CD4-positive, alpha-beta T cell treated with Interleukin-12 subunit alpha and Interleukin-12 subunit beta, for 1 hour (primary cell): ENCODE measurements around the gene SFXN4.
"Not testable (repeated sequence)": the region's sequence is repeated elsewhere in the genome, so short reads cannot be mapped to it uniquely, and the experiment has no call there.

Source experiments
- DNase-seq: peaks from one replicate; pipeline ENCODE4 v3.0.0-alpha.2; 2020

The SFXN4 gene

GRCh38 chr10:119105155-119105554 lies 60.4 kb downstream of the SFXN4 start:
- no peak for DNase-seq

- no peak for DNase-seq
These were observed 60.9 kb downstream of the SFXN4 start for GRCh38 chr10:119104654-119105015.

- DNase-seq: peak; percentile 81
These were observed 61.4 kb downstream of the SFXN4 start, which contains the start of gene DENND10 for GRCh38 chr10:119103903-119104653. TSS of gene DENND10 (plus strand) at chr10:119104113. CDS start at chr10:119104143, 30 bp downstream.

- no peak for DNase-seq
These were observed 62.1 kb downstream of the SFXN4 start for GRCh38 chr10:119103241-119103902.

GRCh38 chr10:119101366-119102098 lies 64.0 kb downstream of the SFXN4 start:
- DNase-seq: no peak

- no peak for DNase-seq
These were observed 64.9 kb downstream of the SFXN4 start for GRCh38 chr10:119100434-119101238.

GRCh38 chr10:119098576-119098975 lies 66.9 kb downstream of the SFXN4 start:
- DNase-seq: no peak

GRCh38 chr10:119096641-119097415 lies 68.7 kb downstream of the SFXN4 start:
- not testable (repeated sequence) for DNase-seq

- peak; percentile 35 for DNase-seq
These were observed 69.9 kb downstream of the SFXN4 start for GRCh38 chr10:119095640-119096039.

GRCh38 chr10:119090968-119091367 lies 74.5 kb downstream of the SFXN4 start:
- peak; percentile 83 for DNase-seq
